ENCODE results near the gene ZSWIM6.
A peak's percentile ranks its signal among the peaks of the same experiment; 100 is the strongest.

The ZSWIM6 gene

DNA sequence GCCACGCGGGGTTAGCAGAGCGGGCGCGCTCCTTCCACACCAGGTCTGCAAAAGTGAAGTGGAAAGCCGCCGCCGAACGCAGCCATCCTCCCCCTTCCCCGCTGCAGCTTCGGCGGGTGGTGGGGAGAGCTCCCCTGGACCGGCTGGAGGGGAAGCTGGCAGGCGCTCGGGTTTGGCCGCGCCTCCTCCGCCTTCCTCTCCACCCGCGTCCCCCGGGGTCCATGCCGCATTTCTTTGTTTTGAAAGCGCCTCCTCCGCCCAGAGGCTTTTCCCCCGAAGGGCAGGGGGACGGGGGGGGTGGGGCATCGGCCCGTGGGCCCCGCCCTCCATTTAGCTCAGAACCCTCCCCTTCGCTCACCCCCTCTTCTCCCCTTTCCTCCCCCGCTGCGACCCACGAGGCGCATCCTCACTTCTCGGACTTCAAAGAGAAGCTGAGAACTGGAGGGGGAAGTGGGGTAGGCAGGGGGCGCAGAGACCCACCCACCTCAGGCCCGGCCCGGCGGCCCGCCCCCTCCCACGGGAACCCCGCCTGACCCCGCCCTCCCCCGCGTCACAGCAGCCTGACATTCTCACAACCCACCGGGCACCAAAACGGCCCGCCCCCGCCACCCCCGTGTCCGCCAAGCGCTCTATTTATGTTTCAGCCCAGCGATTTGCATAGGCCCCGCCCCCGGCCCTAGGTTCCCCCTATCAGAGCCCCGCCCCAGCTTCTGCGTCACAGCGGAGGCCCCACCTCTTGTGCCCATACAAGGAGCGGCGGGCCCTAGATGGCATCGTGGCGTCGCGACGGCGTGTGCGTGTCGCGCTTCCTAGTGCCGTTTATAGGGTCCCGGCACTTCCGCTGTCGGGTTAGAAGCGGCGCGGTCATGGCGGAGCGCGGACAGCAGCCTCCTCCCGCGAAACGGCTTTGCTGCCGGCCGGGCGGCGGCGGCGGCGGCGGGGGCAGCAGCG, at the start of gene ZSWIM6:
ZSWIM6 (plus strand) TSS at position 852 of the 951 bp plus-strand sequence; CDS start at position 867, 15 bp downstream.
- DNase-seq: peak; percentile 98

- DNase-seq: no peak
Observed at GRCh38 chr5:61283471-61283870, 48.6 kb upstream of the ZSWIM6 start.

- DNase-seq: no peak
Observed at GRCh38 chr5:61285531-61285930, 46.5 kb upstream of the ZSWIM6 start.

- DNase-seq: no peak
Observed at GRCh38 chr5:61286446-61287132, 45.5 kb upstream of the ZSWIM6 start.

DNA sequence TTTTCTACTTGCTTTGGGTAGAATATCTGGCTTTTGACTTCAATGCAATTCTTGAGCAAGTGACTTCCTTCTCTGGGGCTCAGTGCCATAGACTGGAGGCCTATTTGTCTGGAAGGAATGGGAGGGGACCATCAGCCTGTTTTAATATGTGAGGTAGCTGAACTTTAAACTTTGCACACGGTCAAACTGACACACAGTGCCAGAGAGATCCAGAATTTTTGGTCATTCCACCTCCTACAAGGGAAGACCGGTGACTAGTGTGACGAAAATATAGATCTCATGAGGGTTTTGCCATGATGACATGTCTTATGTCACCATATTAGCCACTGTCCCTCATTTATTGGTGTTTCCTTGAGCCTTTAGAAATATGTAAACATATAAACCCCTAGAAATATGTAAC, 44.6 kb upstream of the ZSWIM6 start:
- no peak for DNase-seq

GRCh38 chr5:61289241-61289640, 42.8 kb upstream of the ZSWIM6 start:
- DNase-seq: no peak

DNA sequence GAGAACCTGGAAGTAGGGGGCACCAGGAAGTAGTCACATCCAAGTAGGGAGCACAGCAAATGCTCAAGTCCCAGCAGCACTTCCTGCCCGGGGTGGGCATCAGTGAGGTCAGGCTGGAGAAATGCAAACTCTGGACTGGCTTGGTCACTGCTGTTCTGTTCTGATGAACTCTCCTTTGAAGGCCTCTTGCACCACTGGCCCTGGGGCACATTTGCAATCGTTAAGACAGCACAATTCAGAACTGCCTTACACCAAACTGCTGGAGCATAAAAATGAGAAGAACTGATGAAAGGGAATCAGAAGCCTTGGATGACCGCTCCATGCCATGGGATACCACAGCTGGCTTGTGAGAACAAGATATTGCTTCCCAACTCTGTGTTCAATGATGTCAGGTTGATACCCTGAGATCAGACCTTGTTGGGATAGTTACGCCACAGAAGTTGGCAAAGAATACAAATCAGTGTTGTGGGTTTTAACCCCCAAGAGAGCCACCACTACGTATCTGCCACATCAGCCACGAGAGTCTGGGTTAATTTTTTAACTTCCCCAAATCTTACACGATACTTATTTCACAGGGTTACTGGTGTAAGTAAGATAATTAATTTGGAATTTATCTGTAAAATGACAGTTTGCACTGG, 42.3 kb upstream of the ZSWIM6 start:
- DNase-seq: no peak

- no peak for DNase-seq
Observed at GRCh38 chr5:61290791-61291210, 41.3 kb upstream of the ZSWIM6 start.

GRCh38 chr5:61292062-61292657, 39.9 kb upstream of the ZSWIM6 start:
- no peak for DNase-seq

GRCh38 chr5:61293071-61293470, 39.0 kb upstream of the ZSWIM6 start:
- no peak for DNase-seq

DNA sequence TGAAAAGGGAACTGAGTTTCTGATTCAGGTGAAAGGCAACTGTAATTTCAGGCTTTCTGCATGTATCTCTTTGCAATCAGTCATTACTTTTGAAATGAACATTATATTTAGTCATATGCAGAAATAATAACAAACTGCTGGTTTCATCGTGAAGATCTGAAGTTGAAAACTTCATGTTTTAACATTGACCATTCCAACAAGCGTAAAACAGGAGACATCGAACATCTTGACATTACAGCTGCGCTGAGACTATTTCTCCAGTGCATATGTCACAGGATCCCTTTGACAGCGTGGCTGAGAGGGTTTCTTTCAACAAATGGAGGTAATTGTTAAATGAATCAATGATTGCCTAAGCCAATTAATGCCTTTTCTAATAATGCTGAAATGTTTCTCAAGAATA, 38.2 kb upstream of the ZSWIM6 start:
- no peak for DNase-seq

DNA sequence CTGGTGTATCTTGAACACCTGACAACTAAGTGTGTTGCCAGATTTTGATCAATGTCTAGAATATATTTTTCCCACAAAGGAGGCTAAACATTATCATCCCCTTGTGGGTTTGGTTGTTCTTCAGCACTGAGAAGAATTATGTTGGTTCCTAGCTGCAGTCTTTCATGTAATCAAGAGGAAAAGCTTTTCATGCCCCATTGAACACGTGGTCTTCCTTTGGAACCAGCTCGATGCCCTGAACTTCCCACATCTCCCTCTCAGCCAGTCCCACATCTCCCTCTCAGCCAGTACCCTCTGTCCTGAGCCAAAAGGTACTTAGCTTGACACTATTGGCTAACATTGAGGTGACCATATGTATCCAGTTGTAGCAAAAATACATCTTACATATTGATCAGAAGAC, 36.7 kb upstream of the ZSWIM6 start:
- no peak for DNase-seq

DNA sequence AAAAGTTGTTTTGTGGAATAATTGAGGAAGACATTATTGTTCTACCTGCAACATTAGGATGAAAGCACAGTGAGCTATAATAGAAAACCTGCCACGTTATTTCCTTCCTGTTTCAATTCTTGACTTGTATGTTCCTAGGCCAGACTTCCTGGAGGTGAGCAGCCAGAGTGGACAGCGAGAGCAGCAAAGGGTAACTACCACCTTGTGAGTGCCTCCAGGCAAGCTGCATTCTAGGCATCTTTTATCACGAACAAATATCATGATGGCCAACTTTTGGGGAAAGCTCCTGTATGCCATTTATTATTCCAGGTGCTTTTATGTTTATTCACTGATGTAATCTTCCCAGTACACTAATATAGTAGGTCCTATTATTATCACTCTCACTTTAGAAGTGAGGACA, 34.0 kb upstream of the ZSWIM6 start:
- no peak for DNase-seq

- no peak for DNase-seq
Observed at GRCh38 chr5:61298580-61298979, 33.5 kb upstream of the ZSWIM6 start.

DNA sequence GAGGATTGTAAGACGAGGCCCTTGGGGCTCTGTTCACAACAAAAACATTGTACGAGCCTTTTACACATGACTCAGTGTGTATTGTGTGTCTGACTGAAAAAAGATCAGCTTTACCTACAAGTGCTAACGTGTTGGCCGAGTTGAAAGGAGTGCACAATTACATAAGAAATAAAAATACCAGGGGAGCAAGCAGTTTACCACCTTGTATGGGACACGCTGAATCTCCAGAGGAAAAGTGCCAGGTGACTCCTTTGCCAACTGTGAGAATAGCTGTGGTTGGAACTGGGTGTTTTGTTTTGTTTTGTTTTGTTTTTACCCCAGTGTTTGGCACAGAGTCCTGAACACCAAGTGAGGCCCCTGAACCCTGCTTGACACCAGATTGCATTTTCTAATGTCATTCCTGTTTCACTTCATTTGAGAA, 32.8 kb upstream of the ZSWIM6 start:
- DNase-seq: no peak

GRCh38 chr5:61301341-61302199, 30.5 kb upstream of the ZSWIM6 start:
- DNase-seq: no peak

- DNase-seq: no peak
Observed at GRCh38 chr5:61302200-61302563, 29.9 kb upstream of the ZSWIM6 start.

DNA sequence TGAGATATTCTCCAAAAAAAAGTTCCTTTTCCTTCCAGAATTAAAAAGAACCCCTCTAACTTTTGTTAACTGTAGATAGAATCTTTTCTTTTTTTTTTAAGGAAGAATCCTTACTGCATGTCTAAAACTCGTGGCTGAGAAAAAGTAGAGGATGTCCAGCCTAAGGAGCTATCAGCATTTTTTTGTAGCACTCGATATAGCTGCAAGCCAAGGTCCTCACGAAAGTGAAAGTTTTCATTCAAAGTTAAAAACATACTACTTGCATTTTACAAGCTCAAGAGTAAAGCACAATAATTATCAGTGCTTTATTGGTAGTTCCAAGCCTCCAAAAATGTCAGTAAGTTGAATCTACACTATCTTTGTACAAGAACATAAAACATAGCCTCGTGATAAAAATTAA, 28.7 kb upstream of the ZSWIM6 start:
- DNase-seq: no peak

DNA sequence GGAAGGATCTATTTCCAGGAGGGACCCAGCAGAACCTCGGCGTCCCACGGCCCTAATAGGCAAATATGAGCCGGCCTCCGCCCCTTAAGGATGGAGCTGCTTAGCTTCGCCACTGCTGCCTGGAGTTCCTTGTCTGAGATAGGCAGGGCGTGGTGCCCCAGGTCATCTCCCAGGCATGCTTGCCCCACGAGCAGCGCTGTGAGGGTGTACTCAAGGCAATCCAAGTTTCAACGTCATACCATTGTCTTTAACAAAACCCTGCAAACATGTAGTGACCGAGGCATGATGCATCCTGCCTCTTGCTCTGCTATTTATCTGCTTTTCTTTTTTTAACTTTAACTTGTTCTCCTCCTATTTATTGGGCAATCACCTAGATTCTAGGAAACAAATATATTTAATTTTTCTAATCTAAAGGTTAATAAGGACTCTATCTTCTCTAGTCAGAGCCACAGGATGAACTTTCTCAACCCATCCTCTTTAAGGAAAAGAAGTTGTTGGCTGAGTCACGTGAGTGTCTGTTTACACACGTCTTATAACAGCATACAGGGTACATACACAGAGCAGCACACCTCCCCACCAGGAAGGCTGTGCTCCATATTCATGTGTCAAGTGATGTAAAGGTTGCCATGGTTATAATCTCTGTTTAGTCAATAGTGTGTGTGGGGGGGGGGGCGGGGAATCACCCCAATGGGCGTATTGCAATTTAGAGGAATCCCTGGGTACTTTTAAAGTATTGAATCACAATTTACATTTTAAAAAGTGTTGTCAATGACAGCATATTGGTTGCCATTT, 27.3 kb upstream of the ZSWIM6 start:
- DNase-seq: no peak

DNA sequence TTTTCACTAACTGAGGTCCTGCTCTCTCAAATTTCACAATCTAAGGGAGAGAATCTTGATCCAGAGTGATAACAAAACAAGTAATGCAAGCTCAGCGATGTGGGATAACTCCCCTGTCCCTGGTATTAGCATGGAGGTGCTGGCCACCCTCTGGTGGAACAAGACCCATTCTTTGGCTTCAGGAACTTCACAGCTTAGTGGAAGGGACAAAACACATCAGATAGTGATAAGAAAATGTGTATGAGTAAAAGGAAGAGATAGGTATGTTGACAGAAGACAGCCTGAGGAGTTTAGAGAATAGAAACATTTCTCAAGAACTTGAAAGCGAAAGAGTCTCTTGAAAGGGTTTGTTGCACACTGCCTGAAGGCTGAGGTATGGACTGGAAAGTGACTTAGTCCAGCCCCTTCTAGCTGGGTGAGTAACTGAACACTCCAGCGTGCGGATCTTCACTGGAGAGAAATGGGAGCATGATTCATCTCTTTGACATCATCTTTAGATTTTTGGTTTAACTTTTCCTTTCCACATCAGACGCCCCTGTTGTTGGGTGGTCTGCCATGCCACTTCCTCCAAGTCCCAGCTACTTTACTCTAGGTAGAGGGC, 25.4 kb upstream of the ZSWIM6 start:
- DNase-seq: no peak

DNA sequence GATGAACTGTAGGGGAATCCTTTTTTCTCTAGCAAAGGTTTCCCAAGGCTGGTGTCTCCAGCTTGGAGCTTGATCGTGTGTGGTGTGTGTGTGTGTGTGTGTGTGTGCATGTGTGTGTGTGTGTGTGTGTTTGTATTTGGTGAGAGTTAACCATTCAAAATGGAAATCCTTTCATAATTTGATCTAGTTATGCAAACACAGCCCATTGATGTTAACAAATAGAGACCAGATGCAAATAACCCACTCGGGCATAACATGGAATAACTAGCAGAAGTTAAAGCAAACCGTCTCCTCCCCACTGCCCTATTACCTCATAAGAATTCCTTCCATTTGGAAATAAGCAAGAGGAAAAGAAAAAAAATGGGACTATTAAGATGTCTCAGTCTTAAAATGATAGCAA, 24.9 kb upstream of the ZSWIM6 start:
- no peak for DNase-seq
